Neural progenitor cell (in vitro differentiated cells): ENCODE measurements around the gene SOX9. TPM values are rescaled to one million over a fixed set of nuclear protein-coding genes. Genes with fewer than 3 reads are reported as not detected.

Experiments used
- DNase-seq: peaks from one replicate; pipeline ENCODE4 v3.0.0-alpha.2; 2016; ENCODE audit warnings: low spot score
- H2AFZ ChIP-seq: fragments of 200-600 bp; sonication (generic); replicated peaks from 2 replicates; pipeline ENCODE4 v1.6.1; 2016; ENCODE audit warnings: antibody characterized with exemption
- H3F3A ChIP-seq: fragments of 200-600 bp; sonication (generic); 2 replicates; pipeline ENCODE4 v1.6.1; 2016; ENCODE audit warnings: antibody characterized with exemption, low read depth
- H3K27ac ChIP-seq: fragments of 200-600 bp; sonication (generic); 2 replicates; pipeline ENCODE4 v1.5.1; 2016; ENCODE audit warnings: mild to moderate bottlenecking
- H3K27me3 ChIP-seq: fragments of 200-600 bp; sonication (generic); 2 replicates; pipeline ENCODE4 v1.6.1; 2016; ENCODE audit warnings: mild to moderate bottlenecking, moderate library complexity
- H3K36me3 ChIP-seq: fragments of 200-600 bp; sonication (generic); 2 replicates; pipeline ENCODE4 v1.5.1; 2016
- H3K4me1 ChIP-seq: fragments of 200-600 bp; sonication (generic); 2 replicates; pipeline ENCODE4 v1.6.1; 2016; ENCODE audit warnings: mixed run types
- H3K4me2 ChIP-seq: fragments of 200-600 bp; sonication (generic); 2 replicates; pipeline ENCODE4 v1.6.1; 2016
- H3K4me3 ChIP-seq: fragments of 200-600 bp; sonication (generic); 2 replicates; pipeline ENCODE4 v1.5.1; 2016
- H3K79me2 ChIP-seq: fragments of 200-600 bp; sonication (generic); 2 replicates; pipeline ENCODE4 v1.6.1; 2016; ENCODE audit warnings: low read depth
- H3K9ac ChIP-seq: fragments of 200-600 bp; sonication (generic); 2 replicates; pipeline ENCODE4 v1.6.1; 2016
- H3K9me3 ChIP-seq: fragments of 200-600 bp; sonication (generic); 2 replicates; pipeline ENCODE4 v1.5.1; 2016; ENCODE audit warnings: low read depth
- H4K20me1 ChIP-seq: fragments of 200-600 bp; sonication (generic); 2 replicates; pipeline ENCODE4 v1.6.1; 2016; ENCODE audit warnings: low read depth
- H3K27ac Mint-ChIP-seq: 3 replicates; pipeline ENCODE4 v1.8.0; 2021; ENCODE audit warnings: mixed read lengths
- H3K27me3 Mint-ChIP-seq: 2 replicates; pipeline ENCODE4 v1.8.0; 2022; ENCODE audit warnings: low read depth, mild to moderate bottlenecking, inconsistent platforms, moderate library complexity, mixed read lengths; ENCODE audit not compliant: insufficient read depth
- H3K36me3 Mint-ChIP-seq: 3 replicates; pipeline ENCODE4 v1.8.0; 2021; ENCODE audit warnings: mixed read lengths
- H3K4me1 Mint-ChIP-seq: 3 replicates; pipeline ENCODE4 v1.8.0; 2021; ENCODE audit warnings: mixed read lengths
- H3K4me3 Mint-ChIP-seq: 3 replicates; pipeline ENCODE4 v1.8.0; 2021; ENCODE audit warnings: mild to moderate bottlenecking, moderate library complexity, mixed read lengths
- H3K9me3 Mint-ChIP-seq: 3 replicates; pipeline ENCODE4 v1.8.0; 2020; ENCODE audit warnings: mixed read lengths
- CTCF ChIP-seq: fragments of 200-600 bp; sonication (generic); IDR thresholded peaks from 2 replicates; pipeline ENCODE4 v1.5.1; 2017; ENCODE audit warnings: antibody characterized with exemption, mild to moderate bottlenecking
- EZH2 ChIP-seq: fragments of 200-600 bp; sonication (generic); IDR thresholded peaks from 2 replicates; pipeline ENCODE4 v1.6.1; 2017; ENCODE audit warnings: antibody characterized with exemption, mild to moderate bottlenecking, moderate library complexity
- EZH2phosphoT487 ChIP-seq: fragments of 200-600 bp; sonication (generic); IDR thresholded peaks from 2 replicates; pipeline ENCODE4 v1.6.1; 2017; ENCODE audit warnings: antibody characterized with exemption
- total RNA-seq: library from RNA; depleted of rRNA; stranded (reverse); fragments of >200 nt; gene quantifications from 2 replicates; pipeline ENCODE4 v1.2.3, GENCODE V29; 2015; ENCODE audit warnings: low replicate concordance

SOX9 gene
- total RNA-seq, 1 donor from 2014 or later: 12.7 TPM

- no peak for DNase-seq
- H3K27me3 Mint-ChIP-seq: peaks cover 5% of the 10 kb centered on the region
Measured at GRCh38 chr17:72164158-72164739, 43.4 kb downstream of the SOX9 start.

GRCh38 chr17:72165192-72165866, 44.5 kb downstream of the SOX9 start:
- H3K9me3 Mint-ChIP-seq: peaks cover 4% of the 10 kb centered on the region
- no peaks in the 10 kb centered on the region for H3K9me3 ChIP-seq
- H3K27ac Mint-ChIP-seq: peak overlapping the region; percentile 38
- DNase-seq: peak; percentile 54
- H3K4me1 Mint-ChIP-seq: peaks cover 29% of the 10 kb centered on the region
- peaks cover 11% of the 10 kb centered on the region for H3F3A ChIP-seq
- H3K27ac ChIP-seq: no peak overlapping the region
- H3K27me3 ChIP-seq: no peaks in the 10 kb centered on the region
- H3K36me3 Mint-ChIP-seq: no peaks in the 10 kb centered on the region
- H3K4me2 ChIP-seq: peak overlapping the region; percentile 24
- H3K27me3 Mint-ChIP-seq: peaks cover 5% of the 10 kb centered on the region
- no peak overlapping the region for H3K4me3 ChIP-seq
- H4K20me1 ChIP-seq: no peaks in the 10 kb centered on the region
- TF ChIP-seq EZH2 (no peak), EZH2phosphoT487 (no peak), CTCF (no peak)
- H3K4me3 Mint-ChIP-seq: peak overlapping the region; percentile 55
- no peak overlapping the region for H2AFZ ChIP-seq
- no peaks in the 10 kb centered on the region for H3K79me2 ChIP-seq
- no peaks in the 10 kb centered on the region for H3K36me3 ChIP-seq
- peaks cover 15% of the 10 kb centered on the region for H3K4me1 ChIP-seq
- no peak overlapping the region for H3K9ac ChIP-seq

More at GRCh38 chr17:72164158-72164739, 43.4 kb downstream of the SOX9 start:
- H3K27ac Mint-ChIP-seq: no peak overlapping the region
- peaks cover 4% of the 10 kb centered on the region for H3K9me3 Mint-ChIP-seq
- Histone ChIP-seq H3F3A (peaks cover 11% of the 10 kb centered on the region), H3K4me2 (no peak overlapping the region), H3K4me3 (no peak overlapping the region), H3K36me3 (no peaks in the 10 kb centered on the region), H3K9me3 (no peaks in the 10 kb centered on the region), H3K79me2 (no peaks in the 10 kb centered on the region), H4K20me1 (no peaks in the 10 kb centered on the region), H3K9ac (no peak overlapping the region), H2AFZ (no peak overlapping the region), H3K27ac (no peak overlapping the region), H3K27me3 (no peaks in the 10 kb centered on the region), H3K4me1 (peaks cover 15% of the 10 kb centered on the region)
- no peaks in the 10 kb centered on the region for H3K36me3 Mint-ChIP-seq
- H3K4me3 Mint-ChIP-seq: no peak overlapping the region
- H3K4me1 Mint-ChIP-seq: peaks cover 30% of the 10 kb centered on the region
- no peak for TF ChIP-seq EZH2
- no peak for TF ChIP-seq CTCF
- TF ChIP-seq EZH2phosphoT487: no peak

GRCh38 chr17:72165867-72166439, 45.1 kb downstream of the SOX9 start:
- H3K4me3 ChIP-seq: no peak overlapping the region
- H3K27me3 Mint-ChIP-seq: peaks cover 2% of the 10 kb centered on the region
- H3F3A ChIP-seq: peaks cover 11% of the 10 kb centered on the region
- H3K27ac ChIP-seq: no peak overlapping the region
- H3K4me1 ChIP-seq: peaks cover 15% of the 10 kb centered on the region
- H2AFZ ChIP-seq: no peak overlapping the region
- DNase-seq: peak; percentile 4
- TF ChIP-seq CTCF (no peak), EZH2 (no peak), EZH2phosphoT487 (no peak)
- H3K27ac Mint-ChIP-seq: no peak overlapping the region
- H4K20me1 ChIP-seq: no peaks in the 10 kb centered on the region
- peak overlapping the region; percentile 55 for H3K4me3 Mint-ChIP-seq
- H3K9me3 Mint-ChIP-seq: peaks cover 4% of the 10 kb centered on the region
- H3K36me3 ChIP-seq: no peaks in the 10 kb centered on the region
- no peaks in the 10 kb centered on the region for H3K27me3 ChIP-seq
- peaks cover 30% of the 10 kb centered on the region for H3K4me1 Mint-ChIP-seq
- peak overlapping the region; percentile 24 for H3K4me2 ChIP-seq
- H3K9ac ChIP-seq: no peak overlapping the region
- H3K9me3 ChIP-seq: no peaks in the 10 kb centered on the region
- H3K36me3 Mint-ChIP-seq: no peaks in the 10 kb centered on the region
- no peaks in the 10 kb centered on the region for H3K79me2 ChIP-seq
